ENCODE results near the gene RALGAPB.

GRCh38 chr20:38603286-38603685, 130.6 kb downstream of the RALGAPB start:
- TF ChIP-seq CEBPB (IDR thresholded peaks at IDR 0.05) (no peak), TAF1 (IDR thresholded peaks at IDR 0.05; ENCODE audit: low read depth) (no peak), RAD21 (IDR thresholded peaks at IDR 0.05; ENCODE audit: low read depth) (no peak), TEAD4 (IDR thresholded peaks at IDR 0.05) (no peak), CREB1 (IDR thresholded peaks at IDR 0.05; ENCODE audit: low read depth) (no peak), EP300 (IDR thresholded peaks at IDR 0.05; ENCODE audit: borderline replicate concordance) (no peak), EGR1 (IDR thresholded peaks at IDR 0.05) (no peak), REST (IDR thresholded peaks at IDR 0.05; ENCODE audit: low read depth) (no peak), ZBTB7A (IDR thresholded peaks at IDR 0.05; ENCODE audit: low read depth) (no peak), FOXM1 (IDR thresholded peaks at IDR 0.05; ENCODE audit: borderline replicate concordance, low read depth) (no peak), USF1 (IDR thresholded peaks at IDR 0.05) (no peak), NFIC (IDR thresholded peaks at IDR 0.05) (no peak)
- TF ChIP-seq, protein P1, sequence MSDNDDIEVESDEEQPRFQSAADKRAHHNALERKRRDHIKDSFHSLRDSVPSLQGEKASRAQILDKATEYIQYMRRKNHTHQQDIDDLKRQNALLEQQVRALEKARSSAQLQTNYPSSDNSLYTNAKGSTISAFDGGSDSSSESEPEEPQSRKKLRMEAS (IDR thresholded peaks at IDR 0.05): no peak

Measured in Ishikawa (cell line).